ENCODE measurements around the gene AMBRA1.

The AMBRA1 gene

GRCh38 chr11:46593550-46594373 lies at the start of gene AMBRA1:
Gene AMBRA1 (minus strand): TSS chr11:46594023. CDS start chr11:46548380, 45,643 bp downstream.
- DNase-seq (ENCODE audit: low spot score) = peak; percentile 86
- TF ChIP-seq, protein P1, sequence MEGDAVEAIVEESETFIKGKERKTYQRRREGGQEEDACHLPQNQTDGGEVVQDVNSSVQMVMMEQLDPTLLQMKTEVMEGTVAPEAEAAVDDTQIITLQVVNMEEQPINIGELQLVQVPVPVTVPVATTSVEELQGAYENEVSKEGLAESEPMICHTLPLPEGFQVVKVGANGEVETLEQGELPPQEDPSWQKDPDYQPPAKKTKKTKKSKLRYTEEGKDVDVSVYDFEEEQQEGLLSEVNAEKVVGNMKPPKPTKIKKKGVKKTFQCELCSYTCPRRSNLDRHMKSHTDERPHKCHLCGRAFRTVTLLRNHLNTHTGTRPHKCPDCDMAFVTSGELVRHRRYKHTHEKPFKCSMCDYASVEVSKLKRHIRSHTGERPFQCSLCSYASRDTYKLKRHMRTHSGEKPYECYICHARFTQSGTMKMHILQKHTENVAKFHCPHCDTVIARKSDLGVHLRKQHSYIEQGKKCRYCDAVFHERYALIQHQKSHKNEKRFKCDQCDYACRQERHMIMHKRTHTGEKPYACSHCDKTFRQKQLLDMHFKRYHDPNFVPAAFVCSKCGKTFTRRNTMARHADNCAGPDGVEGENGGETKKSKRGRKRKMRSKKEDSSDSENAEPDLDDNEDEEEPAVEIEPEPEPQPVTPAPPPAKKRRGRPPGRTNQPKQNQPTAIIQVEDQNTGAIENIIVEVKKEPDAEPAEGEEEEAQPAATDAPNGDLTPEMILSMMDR (IDR thresholded peaks at IDR 0.05; ENCODE audit: extremely low read depth, missing control alignments) = no peak

DNA sequence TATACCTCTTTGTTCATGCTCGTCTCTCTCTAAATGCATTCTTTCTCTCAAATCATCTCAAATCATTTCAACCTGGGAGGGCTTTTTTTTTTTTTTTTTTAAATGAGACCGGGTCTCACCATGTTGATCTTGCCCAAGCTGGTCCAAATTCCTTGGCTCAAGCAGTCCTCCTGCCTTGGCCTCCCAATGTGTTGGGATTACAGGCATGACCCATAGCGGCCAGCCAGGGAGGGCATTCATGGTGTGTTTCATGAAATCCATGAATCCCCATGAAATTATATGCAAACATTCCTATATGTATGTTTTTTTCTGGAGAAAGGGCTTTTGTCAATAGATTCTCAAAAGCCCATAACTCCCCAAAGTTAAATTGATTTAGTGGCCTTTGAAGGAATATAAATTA lies 49.7 kb upstream of the AMBRA1 start:
- DNase-seq (ENCODE audit: low spot score) = no peak
- TF ChIP-seq, protein P1 (IDR thresholded peaks at IDR 0.05; ENCODE audit: extremely low read depth, missing control alignments) = no peak

DNA sequence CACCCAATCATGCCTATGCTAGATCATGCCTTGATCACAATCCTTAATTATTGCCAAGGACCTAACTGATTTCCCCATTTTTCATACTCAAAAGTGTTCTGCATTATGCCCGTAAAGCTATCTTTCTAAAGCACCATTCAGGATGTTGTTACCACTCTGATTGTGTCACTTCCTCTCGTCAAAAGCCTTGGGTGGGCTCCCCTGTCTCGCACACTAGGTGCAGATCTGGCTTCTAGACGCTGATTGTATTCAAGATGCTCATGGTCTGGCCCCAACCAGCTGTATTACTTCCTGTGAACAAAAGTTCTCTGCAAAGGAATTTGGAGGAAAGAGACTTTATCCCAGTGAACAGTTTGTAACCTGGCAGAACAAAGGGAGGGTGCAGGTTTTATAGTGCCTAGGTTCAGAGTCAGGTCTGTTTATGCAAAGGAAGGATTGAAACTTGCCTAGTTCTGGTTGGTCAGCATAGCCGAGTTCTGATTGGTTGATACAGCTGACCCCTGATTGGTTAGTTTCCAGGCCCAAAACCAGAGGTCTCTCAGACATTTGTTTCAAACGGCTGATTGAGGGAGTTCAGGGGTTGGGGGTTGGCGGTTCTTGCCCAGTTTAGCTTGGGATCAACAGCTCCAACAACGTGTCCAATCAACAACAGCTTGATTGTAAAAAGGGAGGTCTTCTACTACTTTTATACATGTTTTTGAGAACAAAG lies 49.0 kb upstream of the AMBRA1 start:
- TF ChIP-seq, protein P1 (IDR thresholded peaks at IDR 0.05; ENCODE audit: extremely low read depth, missing control alignments) = no peak

GRCh38 chr11:46641639-46642038 lies 47.8 kb upstream of the AMBRA1 start:
- TF ChIP-seq, protein P1 (IDR thresholded peaks at IDR 0.05; ENCODE audit: extremely low read depth, missing control alignments) = no peak
- no peak for DNase-seq (ENCODE audit: low spot score)

More for the DNA sequence above, 49.0 kb upstream of the AMBRA1 start:
- no peak for DNase-seq (ENCODE audit: low spot score)

DNA sequence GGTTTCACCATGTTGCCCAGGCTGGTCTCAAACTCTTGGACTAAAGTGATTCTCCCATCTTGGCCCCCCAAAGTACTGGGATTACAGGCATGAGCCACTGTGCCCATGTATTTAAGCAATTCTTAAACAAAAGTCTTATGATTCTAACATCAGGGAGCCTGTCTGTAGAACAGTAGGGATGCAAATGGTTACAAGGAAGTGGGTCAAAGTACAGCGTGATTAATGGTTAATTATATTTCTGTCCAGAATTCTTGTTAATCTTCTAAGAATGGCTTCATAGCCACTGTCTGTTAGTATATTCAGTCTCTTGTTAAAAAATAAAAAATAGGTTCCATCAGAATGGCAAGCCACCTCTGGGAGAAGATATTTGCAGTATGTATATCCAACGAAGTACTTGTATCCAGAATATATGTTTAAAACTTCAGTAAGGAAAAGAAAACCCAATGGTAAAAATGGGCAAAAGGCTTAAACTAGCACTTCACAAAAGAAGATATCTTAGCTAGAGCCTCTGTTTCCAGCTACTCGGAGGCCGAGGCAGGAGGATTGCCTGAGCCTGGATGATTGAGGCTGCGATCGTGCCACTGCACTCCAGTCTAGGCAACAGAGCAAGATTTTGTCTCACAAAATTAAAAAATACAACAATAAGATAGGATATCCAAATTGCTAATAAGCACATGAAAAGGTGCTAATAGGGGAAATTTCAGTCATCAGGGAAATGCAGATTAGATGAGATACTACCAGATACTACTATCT lies 46.4 kb upstream of the AMBRA1 start:
- DNase-seq (ENCODE audit: low spot score) = no peak
- TF ChIP-seq, protein P1 (IDR thresholded peaks at IDR 0.05; ENCODE audit: extremely low read depth, missing control alignments) = no peak

GRCh38 chr11:46639197-46639839 lies 45.5 kb upstream of the AMBRA1 start:
- TF ChIP-seq, protein P1 (IDR thresholded peaks at IDR 0.05; ENCODE audit: extremely low read depth, missing control alignments) = no peak
- DNase-seq (ENCODE audit: low spot score) = no peak
